T-helper 17 cell (primary cell): Measurements from ENCODE around the gene PSMC6. TPM values are rescaled to one million over a fixed set of nuclear protein-coding genes. Genes with fewer than 3 reads are reported as not detected.

ENCODE experiments used
- ATAC-seq: fragments of 150-1000 bp; cut with Tn5 transposase; 2 replicates; pipeline ENCODE4 v1.10.0; 2021; ENCODE audit warnings: mild to moderate bottlenecking, moderate library complexity
- DNase-seq, 3 donors: peaks; one replicate each; pipeline versions ENCODE4 v3.0.0 to v3.0.0-alpha.2; 2020 to 2021
- H3K9me3 ChIP-seq: one replicate; pipeline ENCODE4 v1.7.0; 2013; ENCODE audit warnings: low read length, mild to moderate bottlenecking; ENCODE audit not compliant: control insufficient read depth, poor library complexity, severe bottlenecking
- H3K27ac Mint-ChIP-seq: one replicate; pipeline ENCODE4 v1.8.0; 2022; ENCODE audit warnings: mild to moderate bottlenecking, moderate library complexity, mixed read lengths
- H3K27me3 Mint-ChIP-seq: one replicate; pipeline ENCODE4 v1.8.0; 2022; ENCODE audit warnings: mixed read lengths
- H3K36me3 Mint-ChIP-seq: one replicate; pipeline ENCODE4 v1.8.0; 2022; ENCODE audit warnings: low read depth, mixed read lengths
- H3K4me1 Mint-ChIP-seq: one replicate; pipeline ENCODE4 v1.8.0; 2022; ENCODE audit warnings: mild to moderate bottlenecking, mixed read lengths
- H3K4me3 Mint-ChIP-seq: one replicate; pipeline ENCODE4 v1.8.0; 2022; ENCODE audit warnings: mild to moderate bottlenecking, moderate library complexity, mixed read lengths
- total RNA-seq, 4 donors: library from RNA in 2 of 4; stranded (reverse) in 2 of 4; gene quantifications; one replicate each; pipeline ENCODE4 v1.2.3 and lab custom pipeline; 2022 to 2026

The PSMC6 gene
- total RNA-seq, 2 donors from 2014 or later, result 110 to 117 TPM

GRCh38 chr14:52767058-52767833, 60.2 kb downstream of the PSMC6 start:
- no peak overlapping the region for H3K4me3 Mint-ChIP-seq
- H3K27ac Mint-ChIP-seq, result peak overlapping the region; percentile 32
- DNase-seq (no peak), ATAC-seq (no peak)
- H3K27me3 Mint-ChIP-seq, result no peaks in the 10 kb centered on the region
- peaks cover 28% of the 10 kb centered on the region for H3K4me1 Mint-ChIP-seq
- H3K9me3 ChIP-seq, result no peaks in the 10 kb centered on the region
- H3K36me3 Mint-ChIP-seq, result peaks cover 18% of the 10 kb centered on the region

DNA sequence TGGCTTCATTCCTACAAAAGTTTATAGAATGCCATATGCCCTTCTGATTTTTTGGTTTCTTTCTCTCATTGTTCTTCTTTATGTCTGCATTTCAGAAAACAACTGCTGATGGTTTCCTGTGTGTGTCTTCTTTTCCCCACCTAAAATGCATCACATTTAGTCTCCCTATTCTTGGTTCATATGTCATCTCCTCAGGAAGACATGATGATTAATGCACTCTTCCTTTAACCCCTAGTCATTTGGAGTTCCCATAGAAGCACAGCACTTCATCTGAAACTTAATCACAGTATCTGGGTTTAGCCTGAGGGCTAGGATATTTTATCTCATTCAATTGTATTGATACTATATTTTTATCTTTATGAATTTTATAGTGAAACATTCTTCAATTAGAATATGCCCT, 62.9 kb downstream of the PSMC6 start:
- no peak for ATAC-seq
- H3K27me3 Mint-ChIP-seq, result no peaks in the 10 kb centered on the region
- DNase-seq, result no peak
- peaks cover 18% of the 10 kb centered on the region for H3K36me3 Mint-ChIP-seq
- H3K4me3 Mint-ChIP-seq, result no peak overlapping the region
- H3K4me1 Mint-ChIP-seq, result peaks cover 16% of the 10 kb centered on the region
- no peaks in the 10 kb centered on the region for H3K9me3 ChIP-seq
- H3K27ac Mint-ChIP-seq, result peak overlapping the region; percentile 51

GRCh38 chr14:52776816-52777215, 69.8 kb downstream of the PSMC6 start:
- no peaks in the 10 kb centered on the region for H3K9me3 ChIP-seq
- Mint-ChIP-seq H3K4me1 (peaks cover 5% of the 10 kb centered on the region), H3K36me3 (peaks cover 7% of the 10 kb centered on the region), H3K27ac (no peak overlapping the region), H3K4me3 (no peak overlapping the region), H3K27me3 (no peaks in the 10 kb centered on the region)
- ATAC-seq (no peak), DNase-seq (no peak)

Other genes starting within 250 kb of the PSMC6 start
- gene TXNDC16, start 154.7 kb upstream of the PSMC6 start, total RNA-seq, result 10 to 100 TPM in 1 of 2 donors, 1 to 10 TPM in 1; 9.4 to 13.7 TPM
- gene GPR137C, start 154.4 kb upstream of the PSMC6 start, total RNA-seq, result under 1 TPM; 0.37 to 0.70 TPM
- gene ERO1A, start 11.6 kb upstream of the PSMC6 start, total RNA-seq, result 10 to 100 TPM; 90.6 to 92.6 TPM
- 10 to 100 TPM; 27.8 to 30.7 TPM for gene STYX, start 23.0 kb downstream of the PSMC6 start, total RNA-seq
- gene GNPNAT1, start 84.4 kb downstream of the PSMC6 start, total RNA-seq, result 1 to 10 TPM; 7.0 to 7.8 TPM
- gene FERMT2, start 243.8 kb downstream of the PSMC6 start, total RNA-seq, result 1 to 10 TPM in 1 of 2 donors, under 1 TPM in 1; 0.78 to 3.6 TPM